ENCODE results near the gene CSDE1. TPM values are rescaled to one million over a fixed set of nuclear protein-coding genes. Genes with fewer than 3 reads are reported as not detected.

Gene CSDE1
- total RNA-seq, 1 donor from 2014 or later: 635 TPM

DNA sequence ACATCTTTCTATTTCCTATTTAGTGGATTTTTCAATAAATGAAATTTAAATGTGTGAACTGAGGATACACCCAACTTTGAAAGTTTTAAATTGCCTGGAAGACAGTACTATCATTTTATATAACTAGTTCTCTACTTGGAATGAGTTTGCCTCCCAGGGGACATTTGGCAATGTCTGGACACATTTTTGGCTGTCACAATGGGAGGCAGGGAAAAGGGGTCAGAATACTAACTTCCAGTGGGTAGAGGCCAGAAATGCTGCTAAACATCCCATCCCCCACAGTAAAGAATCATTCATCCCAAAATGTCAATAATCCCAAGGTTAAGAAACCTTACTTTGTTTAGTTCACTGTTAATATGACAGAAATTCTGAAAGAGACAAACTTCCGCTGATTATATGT, 28.0 kb downstream of the CSDE1 start:
- TF ChIP-seq CTCF (IDR thresholded peaks at IDR 0.05; ENCODE audit: insufficient read depth, low read depth, low read length) (no peak), EZH2 (IDR thresholded peaks at IDR 0.05; ENCODE audit: insufficient read depth, low read length) (no peak)
- Histone ChIP-seq H3K4me1 (ENCODE audit: insufficient read depth, low read length) (no peaks in the 10 kb centered on the region), H3K79me2 (ENCODE audit: insufficient read depth, low read length) (peaks cover 68% of the 10 kb centered on the region), H3K4me2 (ENCODE audit: low read length) (no peak overlapping the region), H3K27ac (ENCODE audit: low read depth, low read length) (no peak overlapping the region), H3K27me3 (ENCODE audit: insufficient read depth, low read length) (no peaks in the 10 kb centered on the region), H3K4me3 (ENCODE audit: insufficient read depth, low read depth, low read length) (no peak overlapping the region), H3K9ac (ENCODE audit: low read length) (no peak overlapping the region), H4K20me1 (ENCODE audit: insufficient read depth, low read length) (peaks cover 37% of the 10 kb centered on the region), H2AFZ (ENCODE audit: low read depth, low read length) (no peak overlapping the region), H3K36me3 (ENCODE audit: insufficient read depth, low read length) (peaks cover 77% of the 10 kb centered on the region), H3K9me3 (ENCODE audit: insufficient read depth, low read depth, low read length) (no peaks in the 10 kb centered on the region)
- no peaks in the 10 kb centered on the region for H3K9me3 Mint-ChIP-seq (ENCODE audit: unreplicated experiment)
- H3K4me3 Mint-ChIP-seq (ENCODE audit: unreplicated experiment): no peak overlapping the region
- peaks cover 16% of the 10 kb centered on the region for H3K36me3 Mint-ChIP-seq (ENCODE audit: low read depth, unreplicated experiment)
- no peaks in the 10 kb centered on the region for H3K27me3 Mint-ChIP-seq (ENCODE audit: low read depth, unreplicated experiment)
- H3K27ac Mint-ChIP-seq (ENCODE audit: unreplicated experiment): no peak overlapping the region
- H3K4me1 Mint-ChIP-seq (ENCODE audit: low read depth, unreplicated experiment): peaks cover 4% of the 10 kb centered on the region
- no peak for DNase-seq (ENCODE audit: low read depth)
- FAIRE-seq: no peak

- Histone ChIP-seq H3K4me3 (ENCODE audit: insufficient read depth, low read depth, low read length) (no peak overlapping the region), H3K27me3 (ENCODE audit: insufficient read depth, low read length) (no peaks in the 10 kb centered on the region), H3K9ac (ENCODE audit: low read length) (no peak overlapping the region), H3K4me1 (ENCODE audit: insufficient read depth, low read length) (no peaks in the 10 kb centered on the region), H3K27ac (ENCODE audit: low read depth, low read length) (no peak overlapping the region), H3K79me2 (ENCODE audit: insufficient read depth, low read length) (peaks cover 66% of the 10 kb centered on the region), H3K36me3 (ENCODE audit: insufficient read depth, low read length) (peaks cover 72% of the 10 kb centered on the region), H3K4me2 (ENCODE audit: low read length) (no peak overlapping the region), H4K20me1 (ENCODE audit: insufficient read depth, low read length) (peaks cover 35% of the 10 kb centered on the region), H3K9me3 (ENCODE audit: insufficient read depth, low read depth, low read length) (no peaks in the 10 kb centered on the region), H2AFZ (ENCODE audit: low read depth, low read length) (no peak overlapping the region)
- Mint-ChIP-seq H3K27me3 (ENCODE audit: low read depth, unreplicated experiment) (no peaks in the 10 kb centered on the region), H3K36me3 (ENCODE audit: low read depth, unreplicated experiment) (peaks cover 13% of the 10 kb centered on the region), H3K4me1 (ENCODE audit: low read depth, unreplicated experiment) (peaks cover 10% of the 10 kb centered on the region), H3K27ac (ENCODE audit: unreplicated experiment) (no peak overlapping the region), H3K9me3 (ENCODE audit: unreplicated experiment) (no peaks in the 10 kb centered on the region), H3K4me3 (ENCODE audit: unreplicated experiment) (no peak overlapping the region)
- TF ChIP-seq CTCF (IDR thresholded peaks at IDR 0.05; ENCODE audit: insufficient read depth, low read depth, low read length) (no peak), EZH2 (IDR thresholded peaks at IDR 0.05; ENCODE audit: insufficient read depth, low read length) (no peak)
- DNase-seq (ENCODE audit: low read depth) (no peak), FAIRE-seq (no peak)
Measured at GRCh38 chr1:114728553-114728952, 29.2 kb downstream of the CSDE1 start.

DNA sequence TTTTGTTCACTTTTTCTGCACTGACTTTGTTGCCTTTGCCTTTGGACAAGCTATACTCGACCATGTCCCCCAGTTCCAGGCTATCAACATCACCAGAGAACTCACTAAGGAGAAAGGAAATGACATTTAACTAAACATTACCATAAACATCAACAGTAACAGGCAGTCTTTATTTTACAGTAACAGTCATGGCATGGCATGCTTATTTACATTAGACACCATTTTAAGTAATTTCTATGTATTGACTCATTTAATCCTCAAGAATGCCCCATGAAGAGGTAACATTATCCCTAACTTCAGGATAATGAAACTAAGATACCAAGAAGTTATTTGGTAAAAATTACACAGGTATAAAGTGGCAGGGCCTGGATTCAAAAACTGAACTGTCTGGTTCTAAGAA, 32.6 kb downstream of the CSDE1 start:
- Mint-ChIP-seq H3K27me3 (ENCODE audit: low read depth, unreplicated experiment) (no peaks in the 10 kb centered on the region), H3K27ac (ENCODE audit: unreplicated experiment) (no peak overlapping the region), H3K4me3 (ENCODE audit: unreplicated experiment) (no peak overlapping the region), H3K36me3 (ENCODE audit: low read depth, unreplicated experiment) (peaks cover 7% of the 10 kb centered on the region), H3K9me3 (ENCODE audit: unreplicated experiment) (no peaks in the 10 kb centered on the region), H3K4me1 (ENCODE audit: low read depth, unreplicated experiment) (peaks cover 11% of the 10 kb centered on the region)
- Histone ChIP-seq H3K9me3 (ENCODE audit: insufficient read depth, low read depth, low read length) (no peaks in the 10 kb centered on the region), H3K27ac (ENCODE audit: low read depth, low read length) (no peak overlapping the region), H3K36me3 (ENCODE audit: insufficient read depth, low read length) (peaks cover 70% of the 10 kb centered on the region), H3K4me1 (ENCODE audit: insufficient read depth, low read length) (no peaks in the 10 kb centered on the region), H3K9ac (ENCODE audit: low read length) (no peak overlapping the region), H3K4me2 (ENCODE audit: low read length) (no peak overlapping the region), H3K4me3 (ENCODE audit: insufficient read depth, low read depth, low read length) (no peak overlapping the region), H3K79me2 (ENCODE audit: insufficient read depth, low read length) (peaks cover 42% of the 10 kb centered on the region), H2AFZ (ENCODE audit: low read depth, low read length) (no peak overlapping the region), H4K20me1 (ENCODE audit: insufficient read depth, low read length) (peaks cover 19% of the 10 kb centered on the region), H3K27me3 (ENCODE audit: insufficient read depth, low read length) (no peaks in the 10 kb centered on the region)
- FAIRE-seq: no peak
- TF ChIP-seq CTCF (IDR thresholded peaks at IDR 0.05; ENCODE audit: insufficient read depth, low read depth, low read length) (no peak), EZH2 (IDR thresholded peaks at IDR 0.05; ENCODE audit: insufficient read depth, low read length) (no peak)
- DNase-seq (ENCODE audit: low read depth): no peak

Data from astrocyte (in vitro differentiated cells and primary cell).